HCT116 (cell line): ENCODE results near the gene PFDN2. TPM values are rescaled to one million over a fixed set of nuclear protein-coding genes. Genes with fewer than 3 reads are reported as not detected.

Source experiments
- ATAC-seq: fragments of 200-7000 bp; cut with Tn5 transposase; 2 replicates; pipeline ENCODE4 v1.9.1; 2020; ENCODE audit warnings: mild to moderate bottlenecking, moderate library complexity
- BruUV-seq: library from RNA; stranded (reverse); fragments of 400-500 nt; replicated peaks from 2 replicates; lab custom pipeline; 2021; lab: Mats Ljungman, UMichigan
- CTCF ChIA-PET: fragments of 300-600 bp; sonication (Branson Sonifier 250); formaldehyde crosslinking; loops from one replicate; lab custom pipeline; 2021; ENCODE audit warnings: antibody characterized with exemption; lab: Charles Lee
- POLR2A ChIA-PET: fragments of 300-600, 350-600 bp; sonication (Branson Sonifier 250); formaldehyde crosslinking; loops from one replicate; lab custom pipeline; 2021; ENCODE audit warnings: antibody characterized with exemption; lab: Charles Lee
- RAD21 ChIA-PET, 2 experiments: fragments of 300-600 bp; sonication (Branson Sonifier 250); formaldehyde crosslinking; loops; one replicate each; lab custom pipeline; 2023; ENCODE audit warnings: low total read pairs in 2 of 2; ENCODE audit not compliant: uncharacterized antibody in 2 of 2, unreplicated experiment in 2 of 2, low non-redundant PET in 1 of 2; lab: Charles Lee
- DNase-seq: peaks from one replicate; pipeline ENCODE4 v3.0.0-alpha.2; 2010; ENCODE audit warnings: low read depth, low spot score
- H2AFZ ChIP-seq: fragments of 200-600 bp; shearing (Covaris generic), sonication (generic); 2 replicates; pipeline ENCODE4 v1.6.1; 2017; ENCODE audit warnings: low read depth, mixed run types, mixed read lengths, antibody characterized with exemption, low read length; ENCODE audit not compliant: poor library complexity, severe bottlenecking
- H3K27ac ChIP-seq: 2 replicates; pipeline ENCODE4 v1.5.1; 2012; ENCODE audit warnings: low read depth, low read length
- H3K27me3 ChIP-seq: fragments of 200-600 bp; sonication (generic); 2 replicates; pipeline ENCODE4 v1.6.1; 2016; ENCODE audit warnings: mixed run types, low read length, mixed read lengths; ENCODE audit not compliant: insufficient read depth
- H3K36me3 ChIP-seq, 2 experiments: fragments of 200-500 bp in 1 of 2; fragments of 200-600 bp in 1 of 2; sonication (Bioruptor generic) in 1 of 2; sonication (generic) in 1 of 2; 2 replicates each; pipeline versions ENCODE4 v1.5.1 to v1.6.1; 2014 to 2016; ENCODE audit warnings: low read length in 2 of 2, inconsistent platforms in 1 of 2, mixed read lengths in 1 of 2, mixed run types in 1 of 2; ENCODE audit not compliant: insufficient read depth in 2 of 2, control insufficient read depth in 1 of 2
- H3K4me1 ChIP-seq, 2 experiments: fragments of 200-600 bp in 1 of 2; sonication (generic) in 1 of 2; 2 replicates each; pipeline versions ENCODE4 v1.5.1 to v1.6.1; 2012 to 2017; ENCODE audit warnings: low read length in 2 of 2, inconsistent platforms in 1 of 2, mild to moderate bottlenecking in 1 of 2, mixed read lengths in 1 of 2, mixed run types in 1 of 2, moderate library complexity in 1 of 2; ENCODE audit not compliant: insufficient read depth in 2 of 2, control insufficient read depth in 1 of 2
- H3K4me2 ChIP-seq: fragments of 200-600 bp; sonication (generic); 2 replicates; pipeline ENCODE4 v1.6.1; 2017; ENCODE audit warnings: mixed run types, low read length, mixed read lengths
- H3K4me3 ChIP-seq, 2 experiments: fragments of 200-600 bp in 1 of 2; sonication (generic) in 1 of 2; replicated peaks in 1 of 2; 2 replicates each; pipeline ENCODE4 v1.5.1; 2011 to 2016; ENCODE audit warnings: low read length in 2 of 2, control low read depth in 1 of 2, low read depth in 1 of 2, mild to moderate bottlenecking in 1 of 2, mixed read lengths in 1 of 2, mixed run types in 1 of 2
- H3K79me2 ChIP-seq: fragments of 200-600 bp; sonication (generic); 2 replicates; pipeline ENCODE4 v1.6.1; 2017; ENCODE audit warnings: mild to moderate bottlenecking, mixed run types, low read length, moderate library complexity, mixed read lengths; ENCODE audit not compliant: insufficient read depth
- H3K9ac ChIP-seq: fragments of 200-600 bp; sonication (generic); 2 replicates; pipeline ENCODE4 v1.6.1; 2016; ENCODE audit warnings: low read length, mixed read lengths
- H3K9me2 ChIP-seq: fragments of 200-600 bp; sonication (generic), shearing (Covaris generic); 2 replicates; pipeline ENCODE4 v1.6.1; 2017; ENCODE audit warnings: mixed run types, mild to moderate bottlenecking, moderate library complexity; ENCODE audit not compliant: insufficient read depth
- H3K9me3 ChIP-seq, 2 experiments: fragments of 200-500 bp in 1 of 2; fragments of 200-600 bp in 1 of 2; sonication (Bioruptor generic) in 1 of 2; sonication (generic) in 1 of 2; 2 replicates each; pipeline ENCODE4 v1.6.1; 2014 to 2017; ENCODE audit warnings: low read length in 2 of 2, mixed read lengths in 2 of 2, inconsistent platforms in 1 of 2, low read depth in 1 of 2, mild to moderate bottlenecking in 1 of 2, mixed run types in 1 of 2, moderate library complexity in 1 of 2; ENCODE audit not compliant: control insufficient read depth in 1 of 2, insufficient read depth in 1 of 2
- H4K20me1 ChIP-seq: fragments of 200-600 bp; sonication (generic), shearing (Covaris generic); 2 replicates; pipeline ENCODE4 v1.6.1; 2017; ENCODE audit warnings: mixed run types, mild to moderate bottlenecking, moderate library complexity; ENCODE audit not compliant: insufficient read depth
- CBX3 ChIP-seq: IDR thresholded peaks from 2 replicates; pipeline ENCODE4 v1.6.1; 2012; ENCODE audit warnings: low read depth
- CEBPB ChIP-seq: IDR thresholded peaks from 2 replicates; pipeline ENCODE4 v1.6.1; 2012; ENCODE audit warnings: low read depth
- EGR1 ChIP-seq: IDR thresholded peaks from 2 replicates; pipeline ENCODE4 v1.6.1; 2012; ENCODE audit warnings: low read depth
- ELF1 ChIP-seq: IDR thresholded peaks from 2 replicates; pipeline ENCODE4 v1.6.1; 2012; ENCODE audit warnings: low read depth, borderline replicate concordance
- JUND ChIP-seq: IDR thresholded peaks from 2 replicates; pipeline ENCODE4 v1.6.1; 2012
- POLR2A ChIP-seq: IDR thresholded peaks from 2 replicates; pipeline ENCODE4 v1.7.0; 2011; ENCODE audit warnings: borderline replicate concordance; ENCODE audit not compliant: insufficient read depth, insufficient read length; ENCODE audit errors: extremely low read depth
- RAD21 ChIP-seq: IDR thresholded peaks from 2 replicates; pipeline ENCODE4 v1.6.1; 2012; ENCODE audit warnings: low read depth, mild to moderate bottlenecking
- SP1 ChIP-seq: IDR thresholded peaks from 2 replicates; pipeline ENCODE4 v1.6.1; 2012; ENCODE audit warnings: low read depth
- SRF ChIP-seq: IDR thresholded peaks from 2 replicates; pipeline ENCODE4 v1.6.1; 2012; ENCODE audit warnings: low read depth
- TCF7L2 ChIP-seq: IDR thresholded peaks from 2 replicates; pipeline ENCODE4 v1.7.0; 2011; ENCODE audit warnings: borderline replicate concordance, inconsistent platforms; ENCODE audit not compliant: insufficient read depth, insufficient read length; ENCODE audit errors: extremely low read depth
- YY1 ChIP-seq: IDR thresholded peaks from 2 replicates; pipeline ENCODE4 v1.6.1; 2011; ENCODE audit warnings: low read length, low read depth, moderate library complexity, mild to moderate bottlenecking; ENCODE audit not compliant: insufficient replicate concordance; ENCODE audit errors: extremely low read depth
- ZFX ChIP-seq: fragments of 450-650 bp; IDR thresholded peaks from 2 replicates; pipeline ENCODE4 v1.6.1; 2017
- intact Hi-C: fragments of 100-400 bp; cut with micrococcal nuclease; formaldehyde crosslinking; loops from 2 replicates; pipeline ENCODE4 v1.10.0; 2022
- total RNA-seq: library from RNA; stranded (reverse); gene quantifications from one replicate; pipeline ENCODE4 v1.2.1, GENCODE V29; 2021; ENCODE audit not compliant: unreplicated experiment
- TF ChIP-seq, protein P1 (sequence below), 3 experiments: fragments of 200-600 bp in 1 of 3; sonication (generic) in 1 of 3; IDR thresholded peaks in 2 of 3; conservative IDR thresholded peaks in 1 of 3; 2 replicates each; pipeline ENCODE4 v1.5.1; 2012 to 2017; ENCODE audit warnings: low read depth in 2 of 3, low read length in 2 of 3, antibody characterized with exemption in 1 of 3, borderline replicate concordance in 1 of 3, control low read depth in 1 of 3, mild to moderate bottlenecking in 1 of 3, mixed read lengths in 1 of 3, mixed run types in 1 of 3, moderate library complexity in 1 of 3; ENCODE audit not compliant: insufficient read depth in 1 of 3
- TF ChIP-seq, protein P2 (sequence below): IDR thresholded peaks from 2 replicates; pipeline ENCODE4 v1.6.1; 2012; ENCODE audit warnings: low read depth

PFDN2 gene
- total RNA-seq, 1 experiment from 2014 or later: 179 TPM

DNA sequence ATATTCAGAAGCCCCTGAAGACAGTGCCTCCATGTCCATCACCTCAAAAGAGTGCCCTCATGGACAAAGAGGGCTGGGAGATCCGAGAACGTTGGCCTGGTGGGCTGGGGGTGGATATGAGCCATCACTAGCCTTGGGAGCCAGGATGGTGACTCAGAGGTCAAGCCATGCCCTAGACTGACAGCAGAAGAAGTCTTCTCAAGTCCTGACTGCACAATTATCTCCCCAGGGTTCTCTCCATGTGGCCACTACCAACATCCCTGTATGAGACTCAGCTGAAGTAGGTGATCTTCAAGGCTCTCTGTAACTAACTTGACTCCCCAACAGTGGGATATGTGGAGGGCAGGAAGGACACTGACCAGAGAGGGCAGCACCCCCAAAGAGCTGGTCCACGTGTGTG lies 64.9 kb downstream of the PFDN2 start:
- Histone ChIP-seq H3K9ac (no peak overlapping the region), H3K27me3 (no peaks in the 10 kb centered on the region), H3K9me2 (no peaks in the 10 kb centered on the region), H3K36me3 (no peaks in the 10 kb centered on the region), H3K79me2 (no peaks in the 10 kb centered on the region), H3K4me2 (0 out of 2 replicates have a peak overlapping the region, but pooled peaks have one; percentile 7), H3K9me3 (no peaks in the 10 kb centered on the region), H3K4me1 (peaks cover 0 to 9% of the 10 kb centered on the region in 2 experiments; a peak in 2 of 4 replicates), H3K27ac (no peak overlapping the region), H3K4me3 (no peak overlapping the region), H4K20me1 (no peaks in the 10 kb centered on the region), H2AFZ (no peak overlapping the region)
- TF ChIP-seq, protein P1, sequence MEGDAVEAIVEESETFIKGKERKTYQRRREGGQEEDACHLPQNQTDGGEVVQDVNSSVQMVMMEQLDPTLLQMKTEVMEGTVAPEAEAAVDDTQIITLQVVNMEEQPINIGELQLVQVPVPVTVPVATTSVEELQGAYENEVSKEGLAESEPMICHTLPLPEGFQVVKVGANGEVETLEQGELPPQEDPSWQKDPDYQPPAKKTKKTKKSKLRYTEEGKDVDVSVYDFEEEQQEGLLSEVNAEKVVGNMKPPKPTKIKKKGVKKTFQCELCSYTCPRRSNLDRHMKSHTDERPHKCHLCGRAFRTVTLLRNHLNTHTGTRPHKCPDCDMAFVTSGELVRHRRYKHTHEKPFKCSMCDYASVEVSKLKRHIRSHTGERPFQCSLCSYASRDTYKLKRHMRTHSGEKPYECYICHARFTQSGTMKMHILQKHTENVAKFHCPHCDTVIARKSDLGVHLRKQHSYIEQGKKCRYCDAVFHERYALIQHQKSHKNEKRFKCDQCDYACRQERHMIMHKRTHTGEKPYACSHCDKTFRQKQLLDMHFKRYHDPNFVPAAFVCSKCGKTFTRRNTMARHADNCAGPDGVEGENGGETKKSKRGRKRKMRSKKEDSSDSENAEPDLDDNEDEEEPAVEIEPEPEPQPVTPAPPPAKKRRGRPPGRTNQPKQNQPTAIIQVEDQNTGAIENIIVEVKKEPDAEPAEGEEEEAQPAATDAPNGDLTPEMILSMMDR (IDR thresholded peaks at IDR 0.05 in 2 of 3, conservative IDR thresholded peaks at IDR 0.05 in 1 of 3; ENCODE audit: borderline replicate concordance in 1 of 3, insufficient read depth in 1 of 3, low read depth in 2 of 3, low read length in 2 of 3): no peak
- no peak for TF ChIP-seq JUND
- no peak for TF ChIP-seq CBX3
- no peak for TF ChIP-seq RAD21
- no peak for TF ChIP-seq SP1
- no peak for TF ChIP-seq YY1
- TF ChIP-seq POLR2A: no peak
- ChIA-PET RAD21 (no interaction called here), CTCF (no interaction called here), POLR2A (no interaction called here)
- DNase-seq (no peak), ATAC-seq (peak; percentile 29; the same call in 1 of the 2 replicates)
- BruUV-seq: no TSS peak
- intact Hi-C loops: no loop called here

DNA sequence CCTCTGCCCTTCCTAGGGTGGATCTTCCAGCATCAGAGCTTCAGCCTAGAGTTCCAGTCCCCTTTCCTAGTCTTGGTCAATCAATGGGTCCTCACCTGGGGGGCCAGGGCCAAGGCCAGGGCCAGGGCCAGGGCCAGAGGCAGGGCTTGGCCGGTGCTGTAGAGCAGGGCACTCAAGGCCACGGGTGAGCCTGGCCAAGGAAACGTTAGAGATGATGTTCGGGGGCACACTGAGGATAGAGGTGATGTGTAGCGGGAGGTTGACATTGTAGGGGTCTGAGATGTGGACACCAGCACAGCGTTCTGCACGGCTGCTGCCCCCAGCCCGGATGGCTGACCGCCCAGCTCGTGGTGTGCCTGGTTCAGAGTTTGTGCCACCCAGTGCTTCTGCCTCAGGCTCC lies 66.6 kb downstream of the PFDN2 start:
- DNase-seq (no peak), ATAC-seq (no peak)
- TF ChIP-seq TCF7L2 (no peak), CEBPB (no peak), SRF (no peak), EGR1 (no peak), ZFX (no peak), ELF1 (no peak)
- TF ChIP-seq, protein P1 (IDR thresholded peaks at IDR 0.05 in 2 of 3, conservative IDR thresholded peaks at IDR 0.05 in 1 of 3; ENCODE audit: borderline replicate concordance in 1 of 3, insufficient read depth in 1 of 3, low read depth in 2 of 3, low read length in 2 of 3): no peak
- TF ChIP-seq, protein P2, sequence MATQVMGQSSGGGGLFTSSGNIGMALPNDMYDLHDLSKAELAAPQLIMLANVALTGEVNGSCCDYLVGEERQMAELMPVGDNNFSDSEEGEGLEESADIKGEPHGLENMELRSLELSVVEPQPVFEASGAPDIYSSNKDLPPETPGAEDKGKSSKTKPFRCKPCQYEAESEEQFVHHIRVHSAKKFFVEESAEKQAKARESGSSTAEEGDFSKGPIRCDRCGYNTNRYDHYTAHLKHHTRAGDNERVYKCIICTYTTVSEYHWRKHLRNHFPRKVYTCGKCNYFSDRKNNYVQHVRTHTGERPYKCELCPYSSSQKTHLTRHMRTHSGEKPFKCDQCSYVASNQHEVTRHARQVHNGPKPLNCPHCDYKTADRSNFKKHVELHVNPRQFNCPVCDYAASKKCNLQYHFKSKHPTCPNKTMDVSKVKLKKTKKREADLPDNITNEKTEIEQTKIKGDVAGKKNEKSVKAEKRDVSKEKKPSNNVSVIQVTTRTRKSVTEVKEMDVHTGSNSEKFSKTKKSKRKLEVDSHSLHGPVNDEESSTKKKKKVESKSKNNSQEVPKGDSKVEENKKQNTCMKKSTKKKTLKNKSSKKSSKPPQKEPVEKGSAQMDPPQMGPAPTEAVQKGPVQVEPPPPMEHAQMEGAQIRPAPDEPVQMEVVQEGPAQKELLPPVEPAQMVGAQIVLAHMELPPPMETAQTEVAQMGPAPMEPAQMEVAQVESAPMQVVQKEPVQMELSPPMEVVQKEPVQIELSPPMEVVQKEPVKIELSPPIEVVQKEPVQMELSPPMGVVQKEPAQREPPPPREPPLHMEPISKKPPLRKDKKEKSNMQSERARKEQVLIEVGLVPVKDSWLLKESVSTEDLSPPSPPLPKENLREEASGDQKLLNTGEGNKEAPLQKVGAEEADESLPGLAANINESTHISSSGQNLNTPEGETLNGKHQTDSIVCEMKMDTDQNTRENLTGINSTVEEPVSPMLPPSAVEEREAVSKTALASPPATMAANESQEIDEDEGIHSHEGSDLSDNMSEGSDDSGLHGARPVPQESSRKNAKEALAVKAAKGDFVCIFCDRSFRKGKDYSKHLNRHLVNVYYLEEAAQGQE: no peak
- Histone ChIP-seq H2AFZ (no peak overlapping the region), H3K4me1 (peaks cover 0 to 17% of the 10 kb centered on the region in 2 experiments; a peak in 2 of 4 replicates), H3K4me3 (no peak overlapping the region), H3K9me3 (peaks cover 0 to 5% of the 10 kb centered on the region in 2 experiments; a peak in 1 of 4 replicates), H3K4me2 (no peak overlapping the region), H3K79me2 (no peaks in the 10 kb centered on the region), H3K27me3 (no peaks in the 10 kb centered on the region), H3K9ac (no peak overlapping the region), H3K36me3 (no peaks in the 10 kb centered on the region), H4K20me1 (no peaks in the 10 kb centered on the region), H3K27ac (no peak overlapping the region), H3K9me2 (no peaks in the 10 kb centered on the region)
- intact Hi-C loops: no loop called here
- ChIA-PET RAD21 (no interaction called here), POLR2A (interaction anchor here (0.7 kb wide), 1 partner anchor 270 kb away, joined by 3 read pairs; no protein-coding TSS in a partner anchor), CTCF (no interaction called here)
- BruUV-seq: no TSS peak
